HEK293 (cell line): ENCODE measurements around the gene SAP30L.

Source experiments
- CTCF ChIA-PET: fragments of 350-600 bp; formaldehyde crosslinking; extraction: SDS; loops from one replicate; lab custom pipeline; 2021; ENCODE audit warnings: antibody characterized with exemption; lab: Yijun Ruan, JAX
- POLR2A ChIA-PET: fragments of 300-600 bp; formaldehyde crosslinking; extraction: SDS; loops from one replicate; lab custom pipeline; 2020; ENCODE audit warnings: antibody characterized with exemption, inconsistent platforms; lab: Yijun Ruan, JAX
- H3K27ac ChIP-seq: fragments of 200-500 bp; sonication (Bioruptor generic); 2 replicates; pipeline ENCODE4 v1.5.1; 2014; ENCODE audit warnings: low read depth, low read length, control low read depth, inconsistent platforms; ENCODE audit errors: extremely low read depth
- H3K36me3 ChIP-seq, 2 experiments: fragments of 200-500 bp in 1 of 2; sonication (Bioruptor generic) in 1 of 2; 1 replicate in 1 of 2; 2 replicates in 1 of 2; pipeline ENCODE4 v1.5.1; 2014 to 2017; ENCODE audit warnings: inconsistent platforms in 2 of 2, low read length in 2 of 2; ENCODE audit not compliant: control insufficient read depth in 2 of 2, insufficient read depth in 1 of 2
- H3K4me1 ChIP-seq: fragments of 200-500 bp; sonication (Bioruptor generic); 2 replicates; pipeline ENCODE4 v1.5.1; 2014; ENCODE audit warnings: mild to moderate bottlenecking, low read length, inconsistent platforms; ENCODE audit not compliant: control insufficient read depth, insufficient read depth
- H3K4me3 ChIP-seq: 2 replicates; pipeline ENCODE4 v1.5.1; 2011; ENCODE audit warnings: low read depth, mild to moderate bottlenecking, control low read depth, low read length, moderate library complexity
- H3K9me3 ChIP-seq: fragments of 200-500 bp; sonication (Bioruptor generic); 2 replicates; pipeline ENCODE4 v1.5.1; 2014; ENCODE audit warnings: low read depth, low read length, inconsistent platforms; ENCODE audit not compliant: control insufficient read depth, insufficient read depth
- OSR2 ChIP-seq: fragments of 450-650 bp; formaldehyde crosslinking; IDR thresholded peaks from 2 replicates; pipeline ENCODE4 v1.5.1; 2016; ENCODE audit warnings: missing biosample characterization, missing genetic modification characterization
- SCRT2 ChIP-seq: fragments of 450-650 bp; formaldehyde crosslinking; IDR thresholded peaks from 2 replicates; pipeline ENCODE4 v1.5.1; 2016; ENCODE audit warnings: missing biosample characterization, missing genetic modification characterization
- ZBTB20 ChIP-seq: fragments of 450-650 bp; formaldehyde crosslinking; IDR thresholded peaks from 2 replicates; pipeline ENCODE4 v1.5.1; 2016; ENCODE audit warnings: missing biosample characterization, missing genetic modification characterization
- ZBTB8A ChIP-seq: fragments of 450-650 bp; formaldehyde crosslinking; IDR thresholded peaks from 2 replicates; pipeline ENCODE4 v1.5.1; 2016; ENCODE audit warnings: missing biosample characterization, missing genetic modification characterization
- ZFHX2 ChIP-seq: fragments of 450-650 bp; formaldehyde crosslinking; conservative IDR thresholded peaks from 2 replicates; pipeline ENCODE4 v1.5.1; 2016; ENCODE audit warnings: missing biosample characterization, missing genetic modification characterization
- ZIC2 ChIP-seq: fragments of 450-650 bp; formaldehyde crosslinking; IDR thresholded peaks from 2 replicates; pipeline ENCODE4 v1.5.1; 2016; ENCODE audit warnings: missing biosample characterization, missing genetic modification characterization
- ZNF624 ChIP-seq: fragments of 450-650 bp; formaldehyde crosslinking; IDR thresholded peaks from 2 replicates; pipeline ENCODE4 v1.5.1; 2017; ENCODE audit warnings: missing biosample characterization, missing genetic modification characterization
- ZNF785 ChIP-seq: fragments of 450-650 bp; formaldehyde crosslinking; IDR thresholded peaks from 2 replicates; pipeline ENCODE4 v1.5.1; 2016; ENCODE audit warnings: missing biosample characterization, missing genetic modification characterization
- ZNF791 ChIP-seq: fragments of 450-650 bp; formaldehyde crosslinking; IDR thresholded peaks from 2 replicates; pipeline ENCODE4 v1.5.1; 2016; ENCODE audit warnings: missing biosample characterization, missing genetic modification characterization
- TF ChIP-seq, protein P1 (sequence below): IDR thresholded peaks from 2 replicates; pipeline ENCODE4 v1.6.1; 2011; ENCODE audit warnings: mild to moderate bottlenecking, low read depth, low read length, borderline replicate concordance
- TF ChIP-seq, protein P2 (sequence below): fragments of 450-650 bp; formaldehyde crosslinking; IDR thresholded peaks from 2 replicates; pipeline ENCODE4 v1.5.1; 2016; ENCODE audit warnings: missing biosample characterization, missing genetic modification characterization
- TF ChIP-seq, protein P3 (sequence below): fragments of 450-650 bp; formaldehyde crosslinking; IDR thresholded peaks from 2 replicates; pipeline ENCODE4 v1.5.1; 2017; ENCODE audit warnings: missing biosample characterization, missing genetic modification characterization
- TF ChIP-seq, protein P4 (sequence below): fragments of 450-650 bp; IDR thresholded peaks from 2 replicates; pipeline ENCODE4 v1.5.1; 2018; ENCODE audit warnings: missing biosample characterization, mild to moderate bottlenecking, missing genetic modification characterization
- TF ChIP-seq, protein P5 (sequence below): fragments of 450-650 bp; formaldehyde crosslinking; conservative IDR thresholded peaks from 2 replicates; pipeline ENCODE4 v1.5.1; 2016; ENCODE audit warnings: low read depth, missing biosample characterization, missing genetic modification characterization
- TF ChIP-seq, protein P6 (sequence below): fragments of 450-650 bp; formaldehyde crosslinking; IDR thresholded peaks from 2 replicates; pipeline ENCODE4 v1.5.1; 2016; ENCODE audit warnings: missing biosample characterization, missing genetic modification characterization

Gene SAP30L

DNA sequence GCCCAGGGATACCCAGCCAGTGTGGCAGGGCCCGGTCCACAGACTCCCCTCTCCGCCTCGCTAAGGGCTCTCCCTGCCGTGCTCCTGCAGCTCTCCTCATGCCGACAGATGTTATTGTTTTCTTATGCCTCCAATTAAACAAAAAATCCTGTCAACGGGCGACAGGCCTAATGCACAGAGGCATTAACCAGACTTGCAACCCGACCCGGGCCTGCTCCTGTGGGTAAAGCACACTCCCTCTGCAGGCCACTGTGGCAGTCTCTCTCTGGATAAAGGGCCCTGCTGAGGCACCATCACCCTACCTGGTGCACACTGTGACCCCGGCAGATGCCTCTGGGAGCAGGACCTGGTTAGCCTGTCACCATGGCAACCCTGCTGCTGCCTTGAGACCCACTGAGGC is 59.8 kb downstream of the SAP30L start:
- TF ChIP-seq OSR2 (tag by site-specific recombination) (peak; percentile 49), ZNF624 (tag by site-specific recombination) (no peak), ZNF785 (no peak), ZIC2 (tag by site-specific recombination) (peak; percentile 81), ZBTB8A (tag by site-specific recombination) (0 out of 2 replicates have a peak, but pooled peaks have one; percentile 10), ZNF791 (no peak), ZBTB20 (tag by site-specific recombination) (no peak), ZFHX2 (tag by site-specific recombination) (no peak)
- TF ChIP-seq, protein P1, sequence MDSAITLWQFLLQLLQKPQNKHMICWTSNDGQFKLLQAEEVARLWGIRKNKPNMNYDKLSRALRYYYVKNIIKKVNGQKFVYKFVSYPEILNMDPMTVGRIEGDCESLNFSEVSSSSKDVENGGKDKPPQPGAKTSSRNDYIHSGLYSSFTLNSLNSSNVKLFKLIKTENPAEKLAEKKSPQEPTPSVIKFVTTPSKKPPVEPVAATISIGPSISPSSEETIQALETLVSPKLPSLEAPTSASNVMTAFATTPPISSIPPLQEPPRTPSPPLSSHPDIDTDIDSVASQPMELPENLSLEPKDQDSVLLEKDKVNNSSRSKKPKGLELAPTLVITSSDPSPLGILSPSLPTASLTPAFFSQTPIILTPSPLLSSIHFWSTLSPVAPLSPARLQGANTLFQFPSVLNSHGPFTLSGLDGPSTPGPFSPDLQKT, result no peak
- TF ChIP-seq, protein P2, sequence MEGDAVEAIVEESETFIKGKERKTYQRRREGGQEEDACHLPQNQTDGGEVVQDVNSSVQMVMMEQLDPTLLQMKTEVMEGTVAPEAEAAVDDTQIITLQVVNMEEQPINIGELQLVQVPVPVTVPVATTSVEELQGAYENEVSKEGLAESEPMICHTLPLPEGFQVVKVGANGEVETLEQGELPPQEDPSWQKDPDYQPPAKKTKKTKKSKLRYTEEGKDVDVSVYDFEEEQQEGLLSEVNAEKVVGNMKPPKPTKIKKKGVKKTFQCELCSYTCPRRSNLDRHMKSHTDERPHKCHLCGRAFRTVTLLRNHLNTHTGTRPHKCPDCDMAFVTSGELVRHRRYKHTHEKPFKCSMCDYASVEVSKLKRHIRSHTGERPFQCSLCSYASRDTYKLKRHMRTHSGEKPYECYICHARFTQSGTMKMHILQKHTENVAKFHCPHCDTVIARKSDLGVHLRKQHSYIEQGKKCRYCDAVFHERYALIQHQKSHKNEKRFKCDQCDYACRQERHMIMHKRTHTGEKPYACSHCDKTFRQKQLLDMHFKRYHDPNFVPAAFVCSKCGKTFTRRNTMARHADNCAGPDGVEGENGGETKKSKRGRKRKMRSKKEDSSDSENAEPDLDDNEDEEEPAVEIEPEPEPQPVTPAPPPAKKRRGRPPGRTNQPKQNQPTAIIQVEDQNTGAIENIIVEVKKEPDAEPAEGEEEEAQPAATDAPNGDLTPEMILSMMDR (tag by site-specific recombination), result 0 out of 2 replicates have a peak, but pooled peaks have one; percentile 11
- TF ChIP-seq, protein P3, sequence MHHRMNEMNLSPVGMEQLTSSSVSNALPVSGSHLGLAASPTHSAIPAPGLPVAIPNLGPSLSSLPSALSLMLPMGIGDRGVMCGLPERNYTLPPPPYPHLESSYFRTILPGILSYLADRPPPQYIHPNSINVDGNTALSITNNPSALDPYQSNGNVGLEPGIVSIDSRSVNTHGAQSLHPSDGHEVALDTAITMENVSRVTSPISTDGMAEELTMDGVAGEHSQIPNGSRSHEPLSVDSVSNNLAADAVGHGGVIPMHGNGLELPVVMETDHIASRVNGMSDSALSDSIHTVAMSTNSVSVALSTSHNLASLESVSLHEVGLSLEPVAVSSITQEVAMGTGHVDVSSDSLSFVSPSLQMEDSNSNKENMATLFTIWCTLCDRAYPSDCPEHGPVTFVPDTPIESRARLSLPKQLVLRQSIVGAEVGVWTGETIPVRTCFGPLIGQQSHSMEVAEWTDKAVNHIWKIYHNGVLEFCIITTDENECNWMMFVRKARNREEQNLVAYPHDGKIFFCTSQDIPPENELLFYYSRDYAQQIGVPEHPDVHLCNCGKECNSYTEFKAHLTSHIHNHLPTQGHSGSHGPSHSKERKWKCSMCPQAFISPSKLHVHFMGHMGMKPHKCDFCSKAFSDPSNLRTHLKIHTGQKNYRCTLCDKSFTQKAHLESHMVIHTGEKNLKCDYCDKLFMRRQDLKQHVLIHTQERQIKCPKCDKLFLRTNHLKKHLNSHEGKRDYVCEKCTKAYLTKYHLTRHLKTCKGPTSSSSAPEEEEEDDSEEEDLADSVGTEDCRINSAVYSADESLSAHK (tag by site-specific recombination), result no peak
- TF ChIP-seq, protein P4, sequence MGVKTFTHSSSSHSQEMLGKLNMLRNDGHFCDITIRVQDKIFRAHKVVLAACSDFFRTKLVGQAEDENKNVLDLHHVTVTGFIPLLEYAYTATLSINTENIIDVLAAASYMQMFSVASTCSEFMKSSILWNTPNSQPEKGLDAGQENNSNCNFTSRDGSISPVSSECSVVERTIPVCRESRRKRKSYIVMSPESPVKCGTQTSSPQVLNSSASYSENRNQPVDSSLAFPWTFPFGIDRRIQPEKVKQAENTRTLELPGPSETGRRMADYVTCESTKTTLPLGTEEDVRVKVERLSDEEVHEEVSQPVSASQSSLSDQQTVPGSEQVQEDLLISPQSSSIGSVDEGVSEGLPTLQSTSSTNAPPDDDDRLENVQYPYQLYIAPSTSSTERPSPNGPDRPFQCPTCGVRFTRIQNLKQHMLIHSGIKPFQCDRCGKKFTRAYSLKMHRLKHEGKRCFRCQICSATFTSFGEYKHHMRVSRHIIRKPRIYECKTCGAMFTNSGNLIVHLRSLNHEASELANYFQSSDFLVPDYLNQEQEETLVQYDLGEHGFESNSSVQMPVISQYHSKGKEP (tag by site-specific recombination), result peak; percentile 56
- H3K4me3 ChIP-seq, result no peak overlapping the region
- no peak overlapping the region for H3K27ac ChIP-seq
- H3K4me1 ChIP-seq, result no peaks in the 10 kb centered on the region
- CTCF ChIA-PET, result interaction anchor here (0.6 to 2.2 kb wide), 3 partner anchors 12 to 38 kb away, joined by 3 to 14 read pairs (median 3); no protein-coding TSS in a partner anchor
- POLR2A ChIA-PET, result no interaction called here
- H3K36me3 ChIP-seq, result no peaks in the 10 kb centered on the region
- H3K9me3 ChIP-seq, result no peaks in the 10 kb centered on the region

DNA sequence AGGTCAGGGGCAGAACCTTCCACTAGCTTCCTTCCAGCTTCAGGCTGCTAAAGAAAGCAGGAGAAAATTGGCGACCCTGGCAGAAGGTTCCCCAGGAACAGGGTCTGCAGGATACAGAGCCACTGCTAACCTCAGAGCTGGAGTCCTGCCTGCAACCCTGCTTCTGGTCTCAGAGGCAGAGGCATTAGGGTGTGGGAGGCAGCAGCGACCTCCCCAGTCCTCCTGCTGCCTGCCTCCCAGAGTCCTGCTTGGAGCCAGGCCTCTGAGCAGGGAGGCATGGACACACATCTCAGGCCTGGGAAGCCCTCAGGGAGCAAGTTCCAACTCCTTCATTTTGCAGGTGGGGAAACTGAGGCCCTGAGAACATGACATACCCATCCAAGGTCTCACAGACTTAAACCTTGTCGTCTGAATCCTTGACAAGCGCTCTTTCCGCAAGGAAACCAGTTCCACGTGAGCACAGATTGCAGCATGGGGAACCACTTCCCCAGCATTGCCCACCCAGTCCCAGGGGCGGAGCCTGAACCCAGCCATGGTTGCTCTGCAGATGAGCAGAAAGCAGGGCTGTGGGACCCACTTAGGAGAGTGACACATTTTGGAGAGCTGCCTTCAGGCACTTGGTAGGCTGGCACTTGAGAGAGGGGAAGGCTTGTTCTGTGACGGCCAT is 60.4 kb downstream of the SAP30L start:
- TF ChIP-seq, protein P5, sequence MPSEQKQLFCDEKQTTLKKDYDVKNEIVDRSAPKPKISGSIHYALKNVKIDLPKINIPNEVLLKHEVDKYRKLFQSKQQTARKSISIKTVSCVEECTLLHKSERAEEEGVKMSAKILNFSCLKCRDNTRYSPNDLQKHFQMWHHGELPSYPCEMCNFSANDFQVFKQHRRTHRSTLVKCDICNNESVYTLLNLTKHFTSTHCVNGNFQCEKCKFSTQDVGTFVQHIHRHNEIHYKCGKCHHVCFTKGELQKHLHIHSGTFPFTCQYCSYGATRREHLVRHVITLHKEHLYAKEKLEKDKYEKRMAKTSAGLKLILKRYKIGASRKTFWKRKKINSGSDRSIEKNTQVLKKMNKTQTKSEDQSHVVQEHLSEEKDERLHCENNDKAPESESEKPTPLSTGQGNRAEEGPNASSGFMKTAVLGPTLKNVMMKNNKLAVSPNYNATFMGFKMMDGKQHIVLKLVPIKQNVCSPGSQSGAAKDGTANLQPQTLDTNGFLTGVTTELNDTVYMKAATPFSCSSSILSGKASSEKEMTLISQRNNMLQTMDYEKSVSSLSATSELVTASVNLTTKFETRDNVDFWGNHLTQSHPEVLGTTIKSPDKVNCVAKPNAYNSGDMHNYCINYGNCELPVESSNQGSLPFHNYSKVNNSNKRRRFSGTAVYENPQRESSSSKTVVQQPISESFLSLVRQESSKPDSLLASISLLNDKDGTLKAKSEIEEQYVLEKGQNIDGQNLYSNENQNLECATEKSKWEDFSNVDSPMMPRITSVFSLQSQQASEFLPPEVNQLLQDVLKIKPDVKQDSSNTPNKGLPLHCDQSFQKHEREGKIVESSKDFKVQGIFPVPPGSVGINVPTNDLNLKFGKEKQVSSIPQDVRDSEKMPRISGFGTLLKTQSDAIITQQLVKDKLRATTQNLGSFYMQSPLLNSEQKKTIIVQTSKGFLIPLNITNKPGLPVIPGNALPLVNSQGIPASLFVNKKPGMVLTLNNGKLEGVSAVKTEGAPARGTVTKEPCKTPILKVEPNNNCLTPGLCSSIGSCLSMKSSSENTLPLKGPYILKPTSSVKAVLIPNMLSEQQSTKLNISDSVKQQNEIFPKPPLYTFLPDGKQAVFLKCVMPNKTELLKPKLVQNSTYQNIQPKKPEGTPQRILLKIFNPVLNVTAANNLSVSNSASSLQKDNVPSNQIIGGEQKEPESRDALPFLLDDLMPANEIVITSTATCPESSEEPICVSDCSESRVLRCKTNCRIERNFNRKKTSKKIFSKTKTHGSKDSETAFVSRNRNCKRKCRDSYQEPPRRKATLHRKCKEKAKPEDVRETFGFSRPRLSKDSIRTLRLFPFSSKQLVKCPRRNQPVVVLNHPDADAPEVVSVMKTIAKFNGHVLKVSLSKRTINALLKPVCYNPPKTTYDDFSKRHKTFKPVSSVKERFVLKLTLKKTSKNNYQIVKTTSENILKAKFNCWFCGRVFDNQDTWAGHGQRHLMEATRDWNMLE (tag by site-specific recombination), result no peak
- TF ChIP-seq SCRT2 (tag by site-specific recombination), result no peak
- TF ChIP-seq, protein P6, sequence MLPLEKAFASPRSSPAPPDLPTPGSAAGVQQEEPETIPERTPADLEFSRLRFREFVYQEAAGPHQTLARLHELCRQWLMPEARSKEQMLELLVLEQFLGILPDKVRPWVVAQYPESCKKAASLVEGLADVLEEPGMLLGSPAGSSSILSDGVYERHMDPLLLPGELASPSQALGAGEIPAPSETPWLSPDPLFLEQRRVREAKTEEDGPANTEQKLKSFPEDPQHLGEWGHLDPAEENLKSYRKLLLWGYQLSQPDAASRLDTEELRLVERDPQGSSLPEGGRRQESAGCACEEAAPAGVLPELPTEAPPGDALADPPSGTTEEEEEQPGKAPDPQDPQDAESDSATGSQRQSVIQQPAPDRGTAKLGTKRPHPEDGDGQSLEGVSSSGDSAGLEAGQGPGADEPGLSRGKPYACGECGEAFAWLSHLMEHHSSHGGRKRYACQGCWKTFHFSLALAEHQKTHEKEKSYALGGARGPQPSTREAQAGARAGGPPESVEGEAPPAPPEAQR (tag by site-specific recombination), result no peak
- no peaks in the 10 kb centered on the region for H3K4me1 ChIP-seq
- H3K27ac ChIP-seq, result no peak overlapping the region
- no peaks in the 10 kb centered on the region for H3K9me3 ChIP-seq
- H3K4me3 ChIP-seq, result no peak overlapping the region
- no peaks in the 10 kb centered on the region for H3K36me3 ChIP-seq
- POLR2A ChIA-PET, result no interaction called here
- CTCF ChIA-PET, result interaction anchor here (0.5 to 2.2 kb wide), 2 partner anchors 15 to 38 kb away, joined by 3 to 14 read pairs; no protein-coding TSS in a partner anchor
